Activated CD4-positive, alpha-beta T cell treated with anti-CD3 and anti-CD28 coated beads, Interleukin-2, amount 50 U/mL, for 48 hours (primary cell): ENCODE data around the gene CRCP.
"Not testable (repeated sequence)": the region's sequence is repeated elsewhere in the genome, so short reads cannot be mapped to it uniquely, and the experiment has no call there.

Experiments
- DNase-seq, 2 experiments: peaks; one replicate each; pipeline ENCODE4 v3.0.0-alpha.2; 2020

CRCP gene

DNA sequence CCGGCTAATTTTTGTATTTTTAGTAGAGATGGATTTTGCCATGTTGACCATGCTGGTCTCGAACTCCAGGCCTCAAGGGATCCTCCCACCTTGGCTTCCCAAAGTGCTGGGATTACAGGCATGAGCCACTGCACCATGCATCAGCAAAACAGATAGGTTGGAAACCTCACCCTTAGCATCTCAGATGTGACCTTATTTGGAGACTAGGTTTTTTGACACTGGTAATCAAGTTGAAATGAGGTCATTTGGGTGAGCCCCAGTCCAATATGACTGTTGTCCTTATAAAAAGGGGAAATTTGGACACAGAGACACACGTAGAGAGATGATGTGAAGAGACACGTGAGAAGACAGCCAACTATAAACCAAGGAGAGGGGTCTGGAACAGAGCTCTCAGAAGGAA is 48.0 kb downstream of the CRCP start:
- DNase-seq = no peak

DNA sequence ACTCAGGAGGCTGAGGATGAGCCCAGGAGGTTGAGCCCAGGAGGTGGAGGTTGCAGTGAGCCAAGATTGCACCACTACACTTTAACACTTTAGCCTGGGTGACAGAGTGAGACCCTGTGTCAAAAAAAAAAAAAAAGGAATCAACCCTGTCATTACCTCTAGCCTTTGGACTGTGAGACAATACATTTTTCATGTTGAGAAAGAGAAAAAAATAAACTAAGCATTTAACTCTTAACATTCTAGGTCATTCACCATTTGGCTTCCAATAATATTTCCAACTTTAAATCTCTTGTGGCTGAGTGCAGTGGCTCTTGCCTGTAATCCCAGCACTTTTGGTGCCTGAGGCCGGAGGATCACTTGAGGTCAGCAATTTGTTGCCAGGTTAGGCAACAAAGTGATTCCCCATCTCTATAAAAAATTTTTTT is 48.6 kb downstream of the CRCP start:
- DNase-seq = no peak

DNA sequence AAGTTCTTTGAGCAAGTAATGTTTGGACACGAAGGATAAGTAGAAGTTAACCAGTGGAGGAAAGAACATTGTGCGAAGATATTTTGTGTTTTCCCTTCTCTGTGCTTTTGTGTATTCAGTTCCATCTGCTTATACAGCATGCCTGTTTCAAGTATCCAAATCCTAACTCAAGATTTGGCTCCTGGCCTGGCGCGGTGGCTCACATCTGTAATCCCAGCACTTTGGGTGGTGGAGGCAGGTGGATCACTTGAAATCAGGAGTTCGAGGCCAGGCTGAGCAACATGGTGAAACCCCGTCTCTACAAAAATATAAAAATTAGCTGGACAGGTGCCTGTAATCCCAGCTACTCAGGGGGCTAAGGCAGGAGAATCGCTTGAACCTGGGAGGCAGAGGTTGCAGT is 49.7 kb downstream of the CRCP start:
- DNase-seq = no peak

DNA sequence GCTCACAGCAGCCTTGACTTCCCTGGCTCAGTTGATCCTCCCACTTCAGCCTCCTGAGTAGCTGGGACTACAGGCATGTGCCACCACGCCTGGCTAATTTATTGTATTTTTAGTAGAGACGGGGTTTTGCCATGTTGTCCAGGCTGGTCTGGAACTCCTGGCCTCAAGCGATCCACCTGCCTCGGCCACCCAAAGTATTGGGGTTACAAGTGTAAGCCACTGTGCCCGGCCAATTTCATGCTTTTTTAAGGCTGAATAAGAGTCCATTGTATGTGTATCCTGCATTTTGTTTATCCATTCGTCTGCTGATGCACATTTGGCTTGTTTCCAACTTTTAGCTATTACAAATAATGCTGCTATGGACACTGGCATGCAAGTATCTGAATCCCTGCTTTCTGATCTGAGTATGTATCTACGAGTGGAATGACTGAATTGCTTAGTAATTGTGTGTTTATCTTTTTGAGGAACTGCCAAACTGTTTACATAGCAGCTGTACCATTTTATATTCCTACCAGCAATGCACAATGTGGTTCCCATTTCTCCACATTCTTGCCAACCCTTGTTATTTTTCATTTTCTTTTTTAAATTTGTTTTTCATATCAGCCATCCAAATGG is 53.2 kb downstream of the CRCP start:
- no peak for DNase-seq

DNA sequence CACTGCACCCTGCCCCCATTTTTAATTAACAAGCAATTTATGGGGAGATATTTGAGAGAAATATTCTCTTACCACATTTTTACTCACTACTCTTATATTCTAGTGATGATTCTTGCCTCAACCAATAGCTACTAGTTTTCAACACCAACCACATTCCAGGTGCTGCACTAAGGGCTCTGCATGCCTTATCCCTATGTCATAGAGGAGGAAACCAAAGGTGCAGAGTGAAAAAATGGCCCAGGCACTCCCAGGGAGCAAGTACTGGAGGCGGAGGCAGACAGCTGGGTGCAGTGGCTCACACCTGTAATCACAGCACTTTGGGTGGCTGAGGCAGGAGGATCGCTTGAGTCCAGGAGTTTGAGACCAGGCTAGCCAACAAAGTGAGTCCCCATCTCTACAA is 55.0 kb downstream of the CRCP start:
- no peak for DNase-seq

DNA sequence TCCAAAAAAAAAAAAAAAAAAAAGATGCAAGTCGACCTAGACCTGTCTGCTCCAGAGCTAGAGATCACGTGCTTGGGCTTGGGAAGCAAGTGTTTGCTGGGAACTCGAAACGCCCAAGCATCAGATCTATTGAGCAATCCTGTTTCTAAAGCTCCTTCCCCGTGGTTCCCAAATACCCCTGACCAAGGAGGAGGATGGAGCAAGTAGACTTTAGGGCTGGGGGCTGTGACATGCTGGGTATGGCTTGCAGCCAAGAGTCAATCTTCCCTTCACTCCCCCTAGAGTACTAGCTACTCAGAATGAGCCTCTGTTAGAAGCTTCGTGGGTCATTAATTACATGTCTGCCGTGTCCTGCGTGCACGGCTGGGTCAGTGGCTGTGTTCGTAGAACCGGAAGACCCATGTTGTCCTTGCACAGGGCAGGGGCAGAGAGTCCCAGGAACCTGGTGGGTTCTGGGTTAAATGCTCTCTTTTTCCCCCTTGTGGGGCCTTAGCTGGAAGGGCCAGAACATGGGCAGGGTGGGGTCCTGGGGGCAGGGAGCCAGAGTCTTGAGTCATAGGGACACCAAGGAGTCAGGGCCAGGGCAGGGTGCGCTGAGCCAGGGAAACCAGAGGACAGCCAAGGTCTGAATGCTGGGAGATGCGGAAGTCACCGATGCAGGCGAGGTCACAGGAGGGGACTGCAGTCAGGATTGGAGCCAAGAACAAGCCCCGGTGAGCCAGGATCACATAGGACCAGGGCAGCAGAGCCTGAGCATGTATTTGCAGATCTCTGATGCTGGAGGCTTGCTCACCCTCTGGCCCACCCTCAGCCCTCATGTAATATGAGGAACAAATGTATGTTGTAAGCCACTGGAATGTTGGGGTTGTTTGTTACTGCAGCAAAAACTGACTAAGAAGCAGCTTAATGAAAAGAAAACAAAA is 55.9 kb downstream of the CRCP start:
- DNase-seq = no peak

DNA sequence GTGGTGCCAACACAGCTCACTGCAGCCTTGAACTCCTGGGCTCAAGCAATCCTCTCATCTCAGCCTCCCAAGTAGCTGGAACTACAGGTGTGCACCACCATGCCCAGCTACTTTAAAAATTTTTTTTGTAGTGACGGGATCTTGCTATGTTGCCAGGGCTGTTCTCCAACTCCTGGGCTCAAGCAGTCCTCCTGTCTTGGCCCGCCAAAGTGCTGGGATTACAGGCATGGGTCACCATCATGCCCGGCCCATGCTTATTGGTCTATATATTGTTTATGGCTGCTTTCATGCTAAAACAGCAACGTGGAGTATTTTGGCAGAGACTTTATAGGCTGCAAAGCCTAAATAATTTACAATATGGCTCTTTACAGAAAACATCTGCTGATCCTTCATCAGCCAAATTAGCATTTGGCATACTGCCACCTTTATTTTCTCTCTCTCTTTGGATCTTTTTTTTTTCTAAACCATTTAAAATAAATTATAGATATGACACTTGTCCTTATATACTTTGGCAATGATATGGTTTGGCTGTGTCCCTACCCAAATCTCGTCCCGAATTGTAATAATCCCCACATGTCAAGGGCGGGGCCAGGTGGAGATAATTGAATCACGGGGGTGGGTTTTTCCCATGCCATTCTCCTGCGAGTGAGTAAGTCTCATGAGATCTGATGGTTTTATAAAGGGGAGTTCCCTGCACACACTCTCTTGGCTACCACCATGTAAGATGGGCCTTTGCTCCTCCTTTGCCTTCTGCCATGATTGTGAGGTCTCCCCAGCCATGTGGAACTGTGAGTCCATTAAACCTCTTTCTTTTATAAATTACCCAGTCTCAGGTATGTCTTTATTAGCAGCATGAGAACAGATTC is 58.1 kb downstream of the CRCP start:
- DNase-seq = peak in 1 of 2 experiments; percentile 7

DNA sequence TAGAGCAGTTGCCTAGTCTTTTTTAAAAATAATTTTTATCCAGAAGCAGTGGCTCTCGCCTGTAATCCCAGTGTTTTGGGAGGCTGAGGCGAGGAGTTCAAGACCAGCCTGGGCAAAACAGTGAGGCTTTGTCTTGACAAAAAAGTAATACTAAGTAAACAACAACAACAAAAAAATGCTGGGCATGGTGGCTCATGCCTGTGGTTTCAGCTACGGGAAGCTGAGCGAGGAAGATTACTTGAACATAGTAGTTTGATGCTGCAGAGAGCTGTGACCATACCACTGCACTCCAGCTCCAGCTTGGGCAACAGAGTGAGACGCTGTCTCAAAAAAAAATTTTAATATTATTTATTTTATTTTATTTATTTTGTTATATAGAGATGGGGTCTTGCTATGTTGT is 59.2 kb downstream of the CRCP start:
- DNase-seq = no peak

DNA sequence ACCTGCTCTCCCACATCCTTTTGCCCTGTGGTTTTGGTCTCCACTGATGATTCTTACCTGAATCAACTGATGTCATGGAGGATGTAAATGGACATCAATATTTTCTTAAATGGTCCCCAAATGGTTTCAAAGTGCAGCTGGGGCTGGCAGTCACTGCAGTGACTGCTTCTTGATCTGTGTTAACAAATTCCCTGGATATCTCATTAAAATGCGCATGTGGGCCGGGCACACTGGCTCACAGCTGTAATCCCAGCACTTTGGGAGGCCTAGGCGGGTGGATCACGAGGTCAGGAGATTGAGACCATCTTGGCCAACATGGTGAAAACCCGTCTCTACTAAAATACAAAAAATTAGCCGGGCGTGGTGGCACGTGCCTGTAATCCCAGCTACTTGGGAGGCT is 60.4 kb downstream of the CRCP start:
- not testable (repeated sequence) for DNase-seq

DNA sequence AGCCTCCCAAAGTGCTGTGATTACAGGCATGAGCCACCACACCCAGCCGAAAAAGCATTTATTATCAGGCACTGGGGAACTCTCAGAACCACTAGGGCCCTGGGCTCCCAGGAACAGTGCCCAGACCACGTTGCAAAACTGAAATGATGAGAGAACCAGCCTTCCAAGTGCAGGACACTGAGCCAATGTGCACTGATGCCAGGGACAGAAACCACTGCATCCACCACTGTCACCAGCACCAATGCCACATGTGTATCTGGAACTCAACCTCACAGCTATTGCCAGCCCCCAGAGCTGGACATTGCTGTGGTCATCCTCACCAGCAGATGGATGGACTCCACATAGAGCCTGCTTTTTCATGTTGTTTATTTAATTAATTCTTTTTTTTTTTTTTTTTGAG is 62.3 kb downstream of the CRCP start:
- DNase-seq = no peak

DNA sequence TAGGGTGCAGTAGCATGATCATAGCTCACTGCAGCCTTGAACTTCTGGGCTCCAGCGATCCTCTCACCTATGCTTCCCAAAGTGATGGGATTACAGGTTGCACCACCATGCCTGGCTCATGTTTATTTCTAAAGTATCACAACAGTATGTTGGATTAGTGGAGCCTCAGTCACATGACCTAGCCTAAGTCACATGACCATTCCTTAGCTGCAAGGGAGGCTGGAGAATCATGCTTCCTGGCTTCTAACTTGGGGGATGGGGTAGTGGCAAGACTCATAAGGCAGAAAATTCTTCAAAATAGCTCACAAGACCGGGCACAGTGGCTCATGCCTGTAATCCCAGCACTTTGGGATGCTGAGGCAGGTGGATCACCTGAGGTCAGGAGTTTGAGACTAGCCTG is 63.6 kb downstream of the CRCP start:
- DNase-seq = no peak

DNA sequence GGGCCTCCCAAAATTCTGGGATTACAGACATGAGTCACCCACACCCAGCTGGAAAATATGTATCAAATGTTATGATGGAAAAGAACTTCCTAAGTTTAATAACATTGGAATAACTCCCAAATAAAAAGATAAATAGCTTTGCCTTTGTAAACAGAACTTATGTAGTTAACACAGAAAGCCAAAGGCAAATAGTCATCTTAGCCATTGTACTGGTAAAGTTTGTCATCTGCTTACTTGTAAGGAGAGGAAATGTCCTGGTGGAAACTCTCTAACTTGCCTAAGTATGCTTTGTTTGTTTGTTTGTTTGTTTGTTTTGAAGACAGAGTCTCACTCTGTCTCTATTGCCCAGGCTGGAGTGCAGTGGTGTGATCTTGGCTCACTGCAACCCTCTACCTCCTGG is 66.7 kb downstream of the CRCP start:
- no peak for DNase-seq

DNA sequence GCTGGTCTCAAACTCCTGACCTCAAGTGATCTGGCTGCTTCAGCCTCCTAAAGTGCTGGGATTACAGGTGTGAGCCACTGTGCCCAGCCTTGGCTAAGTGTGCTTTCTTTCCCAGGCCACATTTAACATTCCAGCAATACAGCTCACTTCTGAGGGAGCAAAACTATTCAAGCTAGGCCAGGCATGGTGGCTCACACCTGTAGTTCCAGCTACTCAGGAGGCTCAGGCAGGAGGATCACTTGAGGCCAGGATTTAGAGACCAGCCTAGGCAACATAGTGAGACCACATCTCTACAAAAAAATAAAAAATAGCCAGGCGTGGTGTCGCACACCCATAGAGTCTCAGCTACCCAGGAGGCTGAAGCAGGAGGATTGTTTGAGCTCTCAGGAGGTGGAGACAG is 67.2 kb downstream of the CRCP start:
- DNase-seq = no peak

DNA sequence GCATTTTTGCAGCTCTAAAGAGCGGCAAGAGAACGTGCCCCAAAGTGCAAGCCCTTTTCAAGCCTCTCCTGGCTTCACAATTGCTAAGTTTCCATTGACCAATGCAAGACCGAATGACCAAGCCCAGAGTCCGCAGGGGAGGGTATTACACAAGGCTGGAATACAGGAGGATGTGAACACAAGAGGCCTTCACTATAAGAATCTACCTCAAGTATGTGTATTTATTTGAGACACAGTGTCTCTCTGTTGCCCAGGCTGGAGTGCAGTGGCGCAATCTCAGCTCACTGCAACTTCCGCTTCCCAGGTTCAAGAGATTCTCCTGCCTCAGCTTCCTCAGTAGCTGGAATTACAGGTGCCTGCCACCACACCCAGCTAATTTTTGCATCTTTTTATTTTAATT is 68.3 kb downstream of the CRCP start:
- no peak for DNase-seq

DNA sequence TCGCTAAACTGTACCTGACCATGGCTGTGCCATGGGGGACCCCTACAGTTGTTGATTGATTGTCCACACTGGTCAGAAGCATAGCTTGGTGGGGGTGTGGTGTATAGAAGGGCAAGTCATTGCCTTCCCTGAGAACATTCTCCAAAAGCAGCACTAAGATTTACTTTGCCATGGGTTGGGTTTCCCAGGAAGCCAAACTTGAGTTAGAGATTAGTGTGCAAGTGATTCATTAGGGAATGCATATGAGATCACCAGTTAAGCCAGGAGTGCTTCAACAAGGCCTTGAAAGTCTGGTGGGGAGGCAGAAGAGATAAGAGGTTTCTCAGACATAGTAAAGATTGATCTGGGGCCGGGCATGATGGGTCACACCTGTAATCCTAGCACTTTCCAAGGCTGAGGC is 69.1 kb downstream of the CRCP start:
- no peak for DNase-seq

DNA sequence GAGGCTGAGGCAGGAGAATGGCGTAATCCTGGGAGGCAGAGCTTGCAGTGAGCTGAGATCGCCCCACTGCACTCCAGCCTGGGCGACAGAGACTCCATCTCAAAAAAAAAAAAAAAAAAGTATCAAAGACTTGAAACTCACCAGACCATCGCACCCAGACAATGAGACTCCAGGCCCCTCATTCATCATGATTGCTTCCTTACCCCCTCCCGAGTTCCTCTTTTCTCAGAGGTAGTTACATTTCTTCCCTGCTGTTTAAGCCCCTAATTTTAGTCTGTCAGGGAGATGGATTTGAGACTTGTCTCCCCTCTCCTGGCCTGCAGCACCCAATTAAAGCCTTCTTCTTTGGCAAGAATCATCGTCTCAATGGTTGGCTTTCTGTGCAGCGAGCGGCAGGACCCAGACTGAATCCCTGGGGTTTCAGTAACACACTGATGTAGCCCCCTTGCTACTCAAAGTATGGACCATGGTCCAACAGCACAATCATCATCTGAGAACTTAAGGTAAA is 71.1 kb downstream of the CRCP start:
- no peak for DNase-seq

DNA sequence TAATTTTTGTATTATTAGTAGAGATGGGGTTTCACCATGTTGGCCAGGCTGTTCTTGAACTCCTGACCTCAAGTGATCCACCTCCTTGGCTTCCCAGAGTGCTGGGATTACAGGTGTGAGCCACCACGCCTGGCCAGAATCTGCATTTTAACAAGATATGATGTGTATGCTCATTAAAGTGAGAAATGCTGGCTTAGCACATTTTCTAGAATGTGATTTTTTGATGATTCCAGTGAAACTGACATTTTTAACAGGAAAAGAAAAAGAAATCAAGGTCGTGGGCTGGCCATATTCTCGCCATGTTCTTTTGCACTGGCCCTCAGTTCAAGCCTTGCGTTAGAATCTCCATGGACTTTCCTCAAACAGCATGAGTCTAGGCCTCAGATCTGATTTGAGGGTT is 72.3 kb downstream of the CRCP start:
- DNase-seq = no peak

DNA sequence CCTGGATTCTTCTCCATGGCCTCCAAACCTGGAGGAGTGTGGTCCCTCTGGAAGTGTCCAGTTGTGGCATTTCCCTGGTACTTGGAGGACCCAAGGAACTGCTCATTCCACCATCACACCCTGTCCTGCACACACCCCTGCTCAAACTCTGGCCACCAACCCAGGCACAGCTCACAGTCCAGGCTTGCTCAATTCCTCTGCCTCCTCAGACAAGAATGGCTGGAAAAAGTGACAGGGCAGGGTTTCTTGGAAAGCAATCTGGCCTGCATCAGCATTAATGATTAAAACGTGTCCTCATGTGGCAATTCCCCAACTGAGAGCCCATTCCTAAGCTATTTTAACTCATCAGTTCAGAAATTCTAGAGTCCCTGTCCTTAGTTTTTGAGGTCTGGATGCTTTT is 73.3 kb downstream of the CRCP start:
- no peak for DNase-seq

DNA sequence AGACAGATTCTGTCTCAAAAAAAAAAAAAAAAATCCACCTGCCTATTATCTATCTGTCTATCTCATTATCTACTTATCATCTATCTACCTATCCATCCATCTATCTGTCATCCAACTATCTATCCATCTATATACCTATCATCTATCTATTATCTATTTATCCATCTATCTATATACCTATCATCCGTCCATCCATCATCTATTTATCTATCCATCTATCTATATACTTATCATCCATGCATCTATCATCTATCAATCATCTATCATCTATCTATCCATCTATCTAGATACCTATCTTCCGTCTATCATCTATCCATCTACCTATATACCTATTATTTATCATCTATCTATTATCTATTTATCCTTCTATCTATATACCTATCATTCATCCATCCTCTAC is 74.0 kb downstream of the CRCP start:
- DNase-seq = no peak

DNA sequence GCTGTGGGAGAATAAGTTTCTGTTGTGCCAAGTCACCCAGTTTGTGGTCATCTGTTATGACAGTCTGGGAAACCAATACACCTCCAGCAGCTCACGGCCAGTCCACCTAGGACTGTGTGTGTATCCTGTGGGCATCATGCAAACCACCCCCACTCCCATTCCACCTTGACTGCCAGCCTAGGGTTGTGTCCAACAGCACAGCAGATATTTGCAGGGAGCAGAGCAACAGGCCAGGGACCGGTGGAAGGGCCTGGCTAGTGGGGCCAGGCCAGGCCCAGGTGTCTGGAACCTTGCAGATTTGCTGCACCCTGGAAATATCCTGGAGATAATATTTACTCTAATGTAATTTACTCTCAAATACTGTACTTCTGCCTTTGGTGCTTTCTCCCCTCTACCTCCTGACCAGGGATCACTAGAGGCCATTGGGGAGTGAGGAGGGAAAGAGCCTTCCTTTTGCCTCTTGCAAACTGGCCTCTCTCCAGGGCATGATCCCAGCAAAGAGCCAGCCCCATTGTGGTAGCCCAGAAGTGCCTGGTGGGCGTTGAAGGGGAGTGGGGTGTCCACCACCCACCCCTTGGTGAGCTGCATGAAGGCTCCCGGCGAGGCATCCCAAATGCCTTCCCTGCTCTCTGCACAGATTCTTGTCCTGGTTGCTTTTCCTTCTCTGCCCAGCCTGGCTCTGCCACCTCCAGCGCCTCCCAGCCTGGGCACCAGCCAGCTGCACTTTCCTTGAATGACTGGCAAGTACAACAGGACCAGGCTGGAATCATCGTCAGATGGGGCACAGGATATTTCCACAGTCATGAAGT is 75.3 kb downstream of the CRCP start:
- no peak for DNase-seq

DNA sequence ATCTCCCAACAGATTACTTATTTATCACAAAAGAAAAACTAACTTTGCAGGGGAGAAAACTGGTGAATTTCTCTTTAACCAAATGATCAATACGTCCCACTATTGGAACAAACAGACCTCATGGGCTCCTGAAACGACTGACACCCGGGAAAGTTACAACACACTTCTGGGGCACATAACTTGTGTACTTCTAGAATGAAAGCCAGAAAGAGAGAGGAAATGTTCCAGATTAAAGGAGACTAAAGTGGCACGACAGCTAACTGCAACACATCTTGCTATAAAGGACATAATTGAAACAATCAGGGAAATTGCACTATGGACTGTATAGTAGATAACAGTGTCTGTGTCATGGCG is 75.8 kb downstream of the CRCP start:
- DNase-seq = no peak

DNA sequence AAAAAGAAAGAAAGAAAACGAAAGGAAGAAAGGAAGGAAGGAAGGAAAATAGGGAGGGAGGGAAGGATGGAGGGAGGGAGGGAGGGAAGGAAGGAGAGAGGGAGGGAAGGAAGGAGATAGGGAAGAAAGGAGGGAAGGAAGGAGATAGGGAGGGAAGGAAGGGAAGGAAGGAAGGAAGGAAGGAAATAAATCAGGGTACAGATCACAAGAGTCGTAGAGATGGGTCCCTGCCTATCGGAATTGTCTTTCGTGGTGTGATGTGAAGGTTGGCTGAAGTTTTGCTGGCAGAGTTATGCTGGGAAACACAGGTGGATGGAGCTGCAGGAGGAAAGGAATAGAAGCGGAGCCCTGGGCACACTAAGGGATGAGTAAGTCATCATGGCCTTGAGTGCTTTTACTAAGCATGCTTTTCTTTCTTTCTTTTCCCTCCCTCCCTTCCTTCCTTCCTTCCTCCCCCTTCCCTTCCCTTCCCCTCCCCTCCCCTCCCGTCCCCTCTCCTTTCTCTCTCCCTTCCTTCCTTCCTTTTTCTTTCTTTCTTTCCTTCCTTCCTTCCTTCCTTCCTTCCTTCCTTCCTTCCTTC is 78.6 kb downstream of the CRCP start:
- DNase-seq = no peak
